GM12892 (cell line): ENCODE results near the gene PTTG1IP. TPM values are rescaled to one million over a fixed set of nuclear protein-coding genes. Genes with fewer than 3 reads are reported as not detected.

Experiments
- DNase-seq: peaks from one replicate; pipeline ENCODE4 v3.0.0; 2011; ENCODE audit not compliant: insufficient read length
- FAIRE-seq: peaks from 2 replicates; lab custom pipeline; 2011; peaks lifted over from hg19 to GRCh38; lab: Jason Lieb, UNC
- POLR2A ChIP-seq: IDR thresholded peaks from 2 replicates; pipeline ENCODE4 v1.6.1; 2011; ENCODE audit warnings: low read depth, low read length, control low read depth
- POLR2AphosphoS5 ChIP-seq: IDR thresholded peaks from 2 replicates; pipeline ENCODE4 v1.6.1; 2011; ENCODE audit warnings: low read depth, low read length, control low read depth
- TAF1 ChIP-seq: IDR thresholded peaks from 2 replicates; pipeline ENCODE4 v1.6.1; 2011; ENCODE audit warnings: low read depth, mild to moderate bottlenecking, control low read depth, low read length, borderline replicate concordance
- polyA plus RNA-seq: library from polyadenylated mRNA; unstranded; fragments of >200 nt; gene quantifications from one replicate; pipeline ENCODE4 v1.2.1, GENCODE V29; 2012; ENCODE audit warnings: missing spikeins, inconsistent platforms; ENCODE audit not compliant: missing spikeins

PTTG1IP gene, protein sequence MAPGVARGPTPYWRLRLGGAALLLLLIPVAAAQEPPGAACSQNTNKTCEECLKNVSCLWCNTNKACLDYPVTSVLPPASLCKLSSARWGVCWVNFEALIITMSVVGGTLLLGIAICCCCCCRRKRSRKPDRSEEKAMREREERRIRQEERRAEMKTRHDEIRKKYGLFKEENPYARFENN
- polyA plus RNA-seq: 28.2 TPM

DNA sequence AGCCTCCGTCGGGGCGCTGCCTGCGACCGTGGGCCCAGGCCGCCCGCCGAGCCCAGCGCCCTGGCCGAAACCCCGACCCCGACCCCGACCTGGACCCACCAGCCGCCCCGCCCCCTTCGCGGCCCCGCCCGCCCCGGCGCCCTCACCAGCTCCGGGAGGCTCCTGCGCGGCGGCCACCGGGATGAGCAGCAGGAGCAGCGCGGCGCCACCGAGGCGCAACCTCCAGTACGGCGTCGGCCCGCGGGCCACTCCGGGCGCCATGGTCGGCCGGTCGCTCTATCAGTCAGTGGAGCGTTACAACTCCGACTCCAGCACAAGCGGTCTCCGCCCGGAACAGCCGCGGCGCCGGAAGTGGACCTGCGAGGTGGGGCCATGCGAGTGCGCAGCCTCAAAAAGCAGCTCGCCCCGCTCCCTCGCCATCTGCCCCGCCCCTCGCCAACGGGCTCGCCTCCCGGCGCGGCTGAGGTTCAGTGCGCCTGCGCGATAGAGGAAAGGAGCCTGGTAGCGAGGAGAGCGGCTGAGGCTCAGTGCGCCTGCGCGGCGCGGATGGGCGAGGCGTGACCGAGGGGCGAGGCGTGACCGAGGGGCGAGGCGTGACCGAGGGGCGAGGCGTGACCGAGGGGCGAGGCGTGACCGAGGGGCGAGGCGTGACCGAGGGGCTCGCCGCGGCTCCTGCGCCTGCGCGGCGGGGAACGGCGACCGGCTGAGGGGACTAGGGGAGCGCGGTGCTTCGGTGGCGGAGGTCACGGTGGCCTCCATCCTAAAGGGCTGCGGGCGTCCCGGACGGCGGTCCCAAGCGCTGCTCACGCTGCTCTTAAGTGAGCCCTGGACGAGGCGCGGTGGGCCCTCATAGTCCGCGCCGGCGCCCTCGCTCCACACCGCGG lies at the start of gene PTTG1IP:
TSS of gene PTTG1IP (minus strand) at position 335 of the 884 bp plus-strand sequence. CDS start at position 261, 74 bp downstream.
- FAIRE-seq: peak; percentile 93
- TF ChIP-seq POLR2AphosphoS5: peak; percentile 56
- peak; percentile 74; the same call in 1 of the 2 replicates for TF ChIP-seq POLR2A
- peak; percentile 35; the same call in 1 of the 2 replicates for TF ChIP-seq TAF1
- DNase-seq: peak; percentile 99

DNA sequence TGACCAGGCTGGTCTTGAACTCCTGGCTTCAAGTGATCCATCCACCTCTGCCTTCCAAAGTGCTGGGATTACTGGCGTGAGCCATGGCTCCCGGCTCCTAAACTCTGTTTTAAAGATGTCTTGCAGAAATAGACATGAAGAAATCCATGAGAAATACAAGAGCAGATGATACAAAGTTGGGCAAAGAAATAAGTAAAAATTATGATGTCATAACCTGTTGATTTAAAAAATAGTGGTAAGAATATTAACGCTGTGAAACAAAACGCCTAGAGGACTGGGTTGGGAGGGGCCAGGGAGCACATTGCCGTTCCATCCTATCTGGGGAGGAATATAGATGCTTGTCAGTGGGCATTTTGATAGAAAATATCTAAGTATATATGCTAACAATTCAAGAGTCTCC lies 48.4 kb upstream of the PTTG1IP start:
- TF ChIP-seq POLR2A (no peak), TAF1 (no peak), POLR2AphosphoS5 (no peak)
- DNase-seq (no peak), FAIRE-seq (no peak)

DNA sequence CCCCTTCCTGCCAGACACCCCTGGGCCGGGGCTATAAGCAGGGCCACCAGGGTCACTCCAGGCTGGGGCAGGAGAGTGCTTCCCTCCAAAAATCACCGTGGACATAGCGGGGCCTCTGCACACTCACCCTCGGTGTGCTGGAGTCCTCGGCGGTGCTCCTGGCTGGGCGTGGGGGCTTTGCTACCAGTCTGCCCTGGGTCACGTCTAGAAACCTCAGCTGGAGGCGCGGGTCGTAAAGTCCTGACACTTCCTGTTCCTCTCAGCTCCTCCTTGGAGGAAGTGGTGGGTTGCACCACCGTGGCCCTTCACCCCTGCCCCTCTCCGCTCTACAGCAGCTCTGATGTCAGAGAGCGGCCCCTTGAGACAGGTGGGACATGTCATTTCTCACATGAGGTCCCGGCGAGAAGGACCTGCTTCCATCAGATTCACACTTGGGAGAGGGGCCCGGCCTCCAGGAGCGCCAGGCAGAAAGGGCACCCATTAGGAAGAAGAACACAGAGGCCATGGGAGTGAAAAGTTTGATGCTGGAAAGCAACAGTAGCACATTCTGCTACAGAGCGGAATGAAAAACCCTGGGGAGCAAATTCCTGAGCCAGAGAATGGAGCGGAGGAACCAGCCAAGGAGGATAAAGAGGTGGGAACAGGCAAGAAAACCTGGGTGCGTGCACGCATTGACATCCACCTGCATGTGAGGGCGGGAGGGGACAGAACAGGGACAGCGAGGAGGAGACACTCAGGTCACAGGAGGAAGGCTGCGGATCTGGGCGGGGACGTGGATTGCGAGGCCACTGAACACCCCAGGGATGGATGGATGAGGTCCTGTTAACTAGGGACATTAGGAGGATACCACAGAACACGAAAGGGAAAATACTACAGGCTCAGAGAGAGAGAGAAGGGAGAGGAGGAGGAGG lies 47.5 kb upstream of the PTTG1IP start, which contains the start of gene ITGB2:
TSS of gene ITGB2 (minus strand) at position 206 of the 911 bp plus-strand sequence. CDS start 10,117 bp downstream, outside the sequence.
- TF ChIP-seq POLR2A (no peak), POLR2AphosphoS5 (no peak; the same call in 1 of the 2 replicates), TAF1 (no peak)
- DNase-seq: no peak
- peak; percentile 40 for FAIRE-seq

DNA sequence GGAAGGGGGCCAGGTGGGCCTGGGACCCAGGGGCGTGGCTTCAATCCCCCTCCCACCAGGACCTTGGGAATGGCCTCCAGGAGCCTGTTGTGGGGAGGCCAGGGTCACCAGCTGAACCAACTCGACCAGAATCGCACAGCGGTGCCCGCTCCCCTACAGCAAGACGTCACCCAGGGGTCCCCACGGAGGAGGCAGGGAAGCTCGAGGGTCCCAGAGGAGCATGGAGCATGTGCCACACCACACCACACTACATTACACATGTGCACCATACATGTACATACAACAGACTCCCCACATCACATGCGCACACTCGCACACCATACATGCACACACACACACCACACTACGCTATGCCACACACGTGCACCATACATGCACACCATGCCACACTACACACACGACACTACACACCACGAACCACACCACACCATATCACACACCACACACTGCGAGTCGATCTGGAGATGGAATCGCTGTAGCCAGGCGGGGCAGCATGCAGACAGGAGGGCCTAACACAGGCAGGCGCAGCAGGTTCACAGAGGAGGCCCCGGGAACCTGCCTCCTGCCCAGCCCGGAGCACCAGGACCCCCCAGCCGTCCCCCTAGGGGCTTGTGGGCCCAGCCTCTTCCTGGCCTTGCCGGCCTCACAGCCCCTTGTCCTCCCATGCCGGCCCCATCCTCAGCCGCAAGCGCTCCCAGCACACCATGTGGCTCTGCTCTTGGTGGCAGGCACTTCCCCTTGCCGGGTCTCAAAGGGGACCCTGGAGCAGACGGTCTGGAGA lies 46.6 kb upstream of the PTTG1IP start:
- FAIRE-seq: peak; percentile 81
- DNase-seq: no peak
- TF ChIP-seq TAF1: no peak
- 0 out of 2 replicates have a peak, but pooled peaks have one; percentile 28 for TF ChIP-seq POLR2AphosphoS5
- no peak for TF ChIP-seq POLR2A

DNA sequence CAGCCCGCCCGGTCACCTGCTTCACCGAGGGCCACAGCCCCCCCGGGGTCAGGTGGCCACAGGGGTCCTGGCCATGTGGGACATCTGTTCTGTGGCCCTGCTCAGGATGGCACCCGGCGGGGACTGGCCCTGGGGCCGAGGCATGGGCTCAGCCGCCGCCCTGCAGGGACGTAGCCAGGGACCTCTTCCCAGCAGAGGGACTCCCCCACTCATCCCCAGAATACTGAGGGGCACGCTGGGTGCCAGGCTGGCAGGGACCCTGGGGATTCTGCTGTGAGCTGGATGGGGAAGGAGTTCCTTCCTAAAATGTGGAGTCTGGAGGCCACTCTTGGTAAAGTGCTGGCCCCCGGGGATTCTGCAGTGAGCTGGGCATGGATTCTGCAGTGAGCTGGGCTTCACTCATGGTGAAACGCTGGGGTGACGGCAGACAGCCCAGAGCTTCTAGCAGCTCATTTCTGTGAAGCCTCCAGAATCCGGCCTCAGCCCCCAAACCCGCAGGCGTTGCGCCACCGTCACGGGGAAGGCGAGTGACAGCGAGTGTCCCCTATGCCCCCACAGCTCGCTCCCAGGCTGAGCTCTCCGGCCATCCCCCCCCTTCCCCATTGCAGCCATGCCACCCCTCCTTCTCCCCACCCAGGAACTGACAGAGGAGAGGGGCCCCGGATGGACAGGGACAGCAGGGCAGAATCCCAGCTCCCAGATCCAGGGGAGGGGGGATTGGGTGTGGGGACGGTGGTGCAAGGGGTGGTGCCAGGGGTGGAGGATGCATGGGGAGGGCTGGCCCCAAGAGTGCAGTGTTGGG lies 45.8 kb upstream of the PTTG1IP start:
- no peak for DNase-seq
- FAIRE-seq: no peak
- TF ChIP-seq TAF1 (no peak), POLR2AphosphoS5 (no peak), POLR2A (no peak)

DNA sequence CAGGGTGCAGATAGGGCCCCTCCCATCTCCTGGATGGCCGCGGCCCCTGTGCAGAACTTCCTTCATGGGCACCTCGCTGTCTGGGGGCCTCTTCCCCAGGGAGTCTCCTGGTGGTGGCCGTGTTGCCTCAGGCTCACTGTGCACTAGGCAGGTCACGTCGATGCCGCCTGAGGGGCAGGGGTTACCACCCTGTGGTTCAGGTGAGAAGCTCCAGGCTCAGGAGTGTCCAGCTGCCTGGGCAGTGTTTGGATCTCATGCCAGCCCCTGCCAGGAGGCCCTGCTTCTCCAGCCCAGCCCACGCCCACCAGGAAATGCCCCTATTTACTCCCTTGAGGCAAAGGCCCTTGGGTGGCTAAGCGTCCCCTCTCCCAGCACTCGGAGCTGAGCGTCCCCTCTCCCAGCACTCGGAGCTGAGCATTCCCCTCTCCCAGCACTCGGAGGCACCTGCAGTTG lies 45.1 kb upstream of the PTTG1IP start:
- DNase-seq (no peak), FAIRE-seq (no peak)
- TF ChIP-seq TAF1 (no peak), POLR2A (no peak), POLR2AphosphoS5 (no peak)

DNA sequence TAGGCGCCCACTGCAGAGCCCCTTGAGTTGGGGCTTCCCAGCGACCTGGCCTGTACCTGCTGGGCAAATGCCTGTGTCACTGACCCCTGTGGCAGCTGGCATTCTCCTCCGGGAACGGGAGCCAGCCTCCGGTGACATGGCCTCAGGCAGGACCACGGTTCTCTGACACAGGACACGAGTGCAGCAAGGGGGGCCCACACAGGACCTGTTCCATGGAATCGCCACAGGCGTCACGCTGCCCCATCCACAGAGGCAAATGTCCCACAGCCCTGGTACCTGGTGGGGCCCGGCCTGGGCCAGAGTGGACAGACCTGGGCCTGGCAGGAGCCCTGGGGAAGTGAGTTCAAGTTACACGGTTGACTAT lies 44.6 kb upstream of the PTTG1IP start:
- FAIRE-seq (no peak), DNase-seq (no peak)
- TF ChIP-seq POLR2A (no peak), TAF1 (no peak), POLR2AphosphoS5 (no peak)

DNA sequence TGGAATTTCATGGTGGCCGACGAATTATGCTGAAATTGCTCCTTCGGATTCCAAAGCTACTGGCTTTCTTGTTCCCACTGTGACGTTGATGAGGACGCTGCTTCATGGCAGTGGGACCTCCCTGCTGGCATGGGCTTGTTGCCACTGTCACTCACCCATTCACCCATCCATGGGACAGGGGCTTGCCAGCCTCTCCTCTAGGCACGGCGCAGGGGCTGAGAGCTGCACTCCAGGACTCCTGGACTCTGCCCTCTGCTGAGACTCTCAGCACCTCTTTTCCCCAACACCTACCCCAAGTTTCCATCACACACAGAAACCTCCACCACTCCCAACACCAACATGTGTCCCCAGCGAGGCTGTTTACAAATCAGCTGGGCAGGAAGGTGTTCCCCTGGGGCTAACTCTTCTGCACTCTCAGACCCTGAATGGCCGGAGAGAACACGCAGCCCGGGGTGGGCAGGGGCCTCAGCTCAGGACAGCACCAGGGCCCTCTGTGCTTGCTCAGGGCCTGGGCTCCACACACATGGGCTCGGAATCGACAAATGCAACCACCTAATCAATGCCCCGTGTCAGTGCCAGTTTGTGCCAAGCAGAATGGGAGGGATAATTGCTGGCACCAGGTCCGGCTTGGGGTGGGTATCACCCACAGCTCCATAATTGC lies 44.1 kb upstream of the PTTG1IP start:
- no peak for FAIRE-seq

DNA sequence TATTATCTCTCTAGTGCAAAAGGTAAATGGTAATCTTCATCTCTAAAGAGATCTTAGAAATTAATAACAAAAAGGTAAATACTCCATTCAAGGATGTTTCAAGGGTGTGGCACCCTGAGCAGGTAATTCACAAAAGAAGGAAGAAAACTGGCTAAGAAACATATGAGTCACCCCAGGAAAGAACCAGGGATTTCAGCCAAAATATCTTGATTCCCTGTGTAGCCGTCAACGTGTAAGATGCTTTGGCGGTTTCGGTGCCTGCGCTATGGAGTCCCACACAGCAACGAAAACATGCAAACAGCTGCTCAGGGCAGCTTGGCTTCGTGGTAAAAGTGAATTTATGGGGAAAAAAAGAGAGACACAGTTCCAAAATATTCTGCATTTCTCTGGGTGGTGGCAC lies 43.5 kb upstream of the PTTG1IP start:
- DNase-seq: no peak
- FAIRE-seq: no peak
- TF ChIP-seq TAF1: no peak
- no peak for TF ChIP-seq POLR2A
- TF ChIP-seq POLR2AphosphoS5: no peak

More for the DNA sequence above, 44.1 kb upstream of the PTTG1IP start:
- TF ChIP-seq TAF1: no peak
- TF ChIP-seq POLR2A: no peak
- no peak for TF ChIP-seq POLR2AphosphoS5
- DNase-seq: no peak
